ENCODE results near the gene TMEM41B. TPM values are rescaled to one million over a fixed set of nuclear protein-coding genes. Genes with fewer than 3 reads are reported as not detected.
"Not testable (repeated sequence)": the region's sequence is repeated elsewhere in the genome, so short reads cannot be mapped to it uniquely, and the experiment has no call there.

TMEM41B gene, protein sequence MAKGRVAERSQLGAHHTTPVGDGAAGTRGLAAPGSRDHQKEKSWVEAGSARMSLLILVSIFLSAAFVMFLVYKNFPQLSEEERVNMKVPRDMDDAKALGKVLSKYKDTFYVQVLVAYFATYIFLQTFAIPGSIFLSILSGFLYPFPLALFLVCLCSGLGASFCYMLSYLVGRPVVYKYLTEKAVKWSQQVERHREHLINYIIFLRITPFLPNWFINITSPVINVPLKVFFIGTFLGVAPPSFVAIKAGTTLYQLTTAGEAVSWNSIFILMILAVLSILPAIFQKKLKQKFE
- 10 to 100 TPM; 14.4 to 30.0 (median 23.2) TPM for total RNA-seq
- long read RNA-seq, partial matches to known transcripts: 1 of 1 reads
- long read RNA-seq, other reads (novel, unspliced or antisense): 0 of 1 reads

DNA sequence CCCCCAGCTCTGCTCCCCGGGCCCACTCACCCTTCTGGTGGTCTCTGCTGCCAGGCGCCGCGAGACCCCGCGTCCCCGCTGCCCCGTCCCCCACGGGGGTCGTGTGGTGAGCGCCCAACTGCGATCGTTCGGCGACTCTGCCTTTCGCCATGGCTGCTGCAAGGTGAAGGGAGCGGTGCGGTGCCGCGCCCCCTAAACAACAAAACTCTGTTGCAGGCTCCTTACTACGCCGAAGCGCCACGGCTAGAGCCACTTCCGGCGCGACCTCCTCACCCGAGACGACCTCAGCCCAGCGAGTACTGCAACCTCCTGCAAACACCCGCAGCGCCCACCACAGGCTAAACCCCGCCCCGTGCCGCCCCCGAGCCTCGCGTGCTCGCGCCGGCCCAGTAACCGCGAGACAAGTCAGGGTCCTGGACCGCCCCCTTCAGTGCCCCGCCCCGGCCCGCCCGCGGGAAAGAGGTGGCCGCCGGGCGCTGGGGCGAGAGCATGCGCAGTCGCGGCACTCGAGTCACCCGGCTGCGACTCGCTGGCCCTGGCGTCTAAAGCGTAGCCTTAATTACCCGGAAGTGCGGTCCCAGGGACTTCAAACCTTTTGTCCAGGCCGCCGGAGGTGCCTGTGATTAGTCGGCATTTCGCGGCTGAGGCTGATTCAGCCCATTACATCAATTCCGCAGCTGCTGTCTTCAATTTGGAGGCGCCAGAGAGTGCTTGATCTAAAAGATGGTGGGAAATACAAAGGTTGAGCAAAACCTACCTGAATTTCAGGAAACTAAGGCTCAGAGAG, at the start of gene TMEM41B:
Gene TMEM41B, minus strand, starts transcription at position 303 of the 787 bp plus-strand sequence. Its CDS starts 152 bp downstream, at position 151.
- intact Hi-C loops (cut with DNase I): no loop called here
- DNase-seq (peak; percentile 99), ATAC-seq (peak; percentile 97 to 100 (median 98))
- Histone ChIP-seq H3K27me3 (no peaks in the 10 kb centered on the region), H3K4me3 (peak within 1 kb of the TSS; percentile 75 to 99 (median 93)), H3K9me3 (no peaks in the 10 kb centered on the region), H3K27ac (peak within 1 kb of the TSS; percentile 77 to 88 (median 88)), H3K36me3 (no peaks in the 10 kb centered on the region), H3K4me1 (peaks cover 0 to 13% (median 0%) of the 10 kb centered on the region in 4 donors)
- TF ChIP-seq POLR2A (IDR thresholded peaks at IDR 0.05): peak; percentile 81
- TF ChIP-seq, protein P1, sequence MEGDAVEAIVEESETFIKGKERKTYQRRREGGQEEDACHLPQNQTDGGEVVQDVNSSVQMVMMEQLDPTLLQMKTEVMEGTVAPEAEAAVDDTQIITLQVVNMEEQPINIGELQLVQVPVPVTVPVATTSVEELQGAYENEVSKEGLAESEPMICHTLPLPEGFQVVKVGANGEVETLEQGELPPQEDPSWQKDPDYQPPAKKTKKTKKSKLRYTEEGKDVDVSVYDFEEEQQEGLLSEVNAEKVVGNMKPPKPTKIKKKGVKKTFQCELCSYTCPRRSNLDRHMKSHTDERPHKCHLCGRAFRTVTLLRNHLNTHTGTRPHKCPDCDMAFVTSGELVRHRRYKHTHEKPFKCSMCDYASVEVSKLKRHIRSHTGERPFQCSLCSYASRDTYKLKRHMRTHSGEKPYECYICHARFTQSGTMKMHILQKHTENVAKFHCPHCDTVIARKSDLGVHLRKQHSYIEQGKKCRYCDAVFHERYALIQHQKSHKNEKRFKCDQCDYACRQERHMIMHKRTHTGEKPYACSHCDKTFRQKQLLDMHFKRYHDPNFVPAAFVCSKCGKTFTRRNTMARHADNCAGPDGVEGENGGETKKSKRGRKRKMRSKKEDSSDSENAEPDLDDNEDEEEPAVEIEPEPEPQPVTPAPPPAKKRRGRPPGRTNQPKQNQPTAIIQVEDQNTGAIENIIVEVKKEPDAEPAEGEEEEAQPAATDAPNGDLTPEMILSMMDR (IDR thresholded peaks at IDR 0.05): peak in 2 of 4 donors; percentile 15 to 16
- WGBS (ENCODE audit: insufficient coverage, low coverage, low lambda C conversion rate, missing lambda C conversion rate): 0% methylated on average over 8 of the region's 71 CpGs

DNA sequence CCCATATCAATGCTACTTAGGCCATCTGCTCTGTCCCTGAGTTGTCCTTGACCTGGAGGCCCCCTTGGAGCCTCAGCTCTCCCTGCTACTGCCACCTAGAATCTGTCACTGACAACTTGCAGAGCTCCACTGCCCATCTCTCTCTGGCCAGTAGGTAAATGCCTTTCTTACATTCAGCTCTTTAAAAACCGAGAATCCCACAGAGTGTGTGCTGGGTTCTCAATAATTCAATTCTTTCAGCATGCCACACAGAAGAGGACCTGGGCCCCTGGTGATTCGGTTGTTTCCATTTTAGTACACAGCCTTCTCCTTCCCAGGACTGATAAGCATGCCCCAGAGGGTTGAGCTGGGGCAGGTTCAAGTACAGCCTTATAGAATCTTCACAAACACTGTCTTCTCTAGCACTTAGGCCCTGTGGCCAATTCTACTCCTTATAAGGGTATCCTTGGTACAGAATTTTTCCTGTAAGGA, 48.0 kb upstream of the TMEM41B start:
- TF ChIP-seq, protein P1 (IDR thresholded peaks at IDR 0.05): no peak
- TF ChIP-seq POLR2A (IDR thresholded peaks at IDR 0.05): no peak
- DNase-seq (no peak), ATAC-seq (no peak)
- WGBS (ENCODE audit: insufficient coverage, low coverage, low lambda C conversion rate, missing lambda C conversion rate): 80% methylated on average over 2 of the region's 2 CpGs
- Histone ChIP-seq H3K36me3 (no peaks in the 10 kb centered on the region), H3K27ac (no peak overlapping the region), H3K4me3 (no peak overlapping the region), H3K9me3 (no peaks in the 10 kb centered on the region), H3K4me1 (no peaks in the 10 kb centered on the region), H3K27me3 (no peaks in the 10 kb centered on the region)
- intact Hi-C loops (cut with DNase I): no loop called here

DNA sequence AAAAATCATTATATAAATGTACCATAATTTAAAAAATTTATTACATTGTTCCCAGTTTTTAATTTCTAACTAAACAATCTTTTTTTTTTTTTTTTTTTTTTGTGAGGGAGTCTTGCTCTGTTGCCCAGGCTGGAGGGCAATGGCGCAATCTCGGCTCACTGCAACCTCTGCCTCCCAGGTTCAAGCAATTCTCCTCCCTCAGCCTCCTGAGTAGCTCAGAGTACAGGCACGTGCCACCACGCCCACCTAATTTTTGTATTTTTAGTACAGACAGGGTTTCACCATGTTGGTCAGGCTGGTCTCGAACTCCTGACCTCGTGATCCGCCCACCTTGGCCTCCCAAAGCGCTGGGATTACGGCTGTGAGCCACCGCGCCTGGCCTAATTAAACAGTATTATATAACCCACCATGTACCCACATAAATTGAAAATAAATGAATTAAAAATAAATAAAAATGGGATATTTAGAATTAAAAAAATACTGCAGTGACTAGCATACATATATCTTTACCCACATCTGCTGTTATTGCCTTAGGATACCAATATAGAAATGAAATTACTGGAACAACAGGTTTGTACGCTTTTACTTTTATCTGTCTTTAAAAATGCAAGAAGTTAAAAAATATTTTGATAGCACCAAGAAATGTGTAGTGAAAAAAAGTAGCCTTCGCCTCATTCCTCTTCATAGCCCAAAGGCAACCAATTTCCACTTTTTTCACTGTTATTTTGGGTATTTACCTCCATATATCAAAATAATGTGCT, 46.6 kb upstream of the TMEM41B start:
- H3K4me1 ChIP-seq; DNase-seq; H3K27ac ChIP-seq; H3K36me3 ChIP-seq; H3K4me3 ChIP-seq; H3K27me3 ChIP-seq; intact Hi-C loops (cut with DNase I); H3K9me3 ChIP-seq; ATAC-seq: not testable (repeated sequence)
- WGBS (ENCODE audit: insufficient coverage, low coverage, low lambda C conversion rate, missing lambda C conversion rate): 89% methylated on average over 11 of the region's 13 CpGs

DNA sequence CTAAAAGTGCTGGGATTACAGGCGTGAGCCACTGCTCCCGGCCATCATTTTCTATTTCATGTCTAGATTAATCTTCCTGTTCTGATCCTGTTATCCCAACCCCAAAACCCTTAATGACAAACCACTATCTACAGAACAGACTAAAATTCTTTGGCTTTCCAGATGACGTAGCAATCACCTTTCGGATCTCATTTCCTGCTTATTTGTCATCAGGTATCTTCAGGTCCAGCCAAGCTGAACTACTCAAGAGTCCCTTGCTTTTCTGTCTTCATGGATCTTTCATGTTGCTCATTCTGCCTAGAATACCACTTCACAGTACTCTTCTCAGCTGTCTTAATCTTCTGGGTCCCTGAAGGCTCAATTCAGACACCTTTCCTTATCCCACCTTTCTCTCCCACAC, 42.6 kb upstream of the TMEM41B start:
- Histone ChIP-seq H3K4me1 (no peaks in the 10 kb centered on the region), H3K4me3 (no peak overlapping the region), H3K9me3 (no peaks in the 10 kb centered on the region), H3K27me3 (no peaks in the 10 kb centered on the region), H3K36me3 (no peaks in the 10 kb centered on the region), H3K27ac (no peak overlapping the region)
- ATAC-seq (no peak), DNase-seq (no peak)
- intact Hi-C loops (cut with DNase I): no loop called here
- TF ChIP-seq, protein P1 (IDR thresholded peaks at IDR 0.05): no peak
- TF ChIP-seq POLR2A (IDR thresholded peaks at IDR 0.05): no peak
- WGBS (ENCODE audit: insufficient coverage, low coverage, low lambda C conversion rate, missing lambda C conversion rate): 89% methylated on average over 2 of the region's 4 CpGs
